AML-193 (cell line): ENCODE results near the gene PNO1.

ENCODE experiments used
- DNase-seq, 2 experiments: peaks; one replicate each; lab custom pipeline; 2025; lab: John Stamatoyannopoulos, UW

PNO1 gene

GRCh38 chr2:68195096-68195495 lies 37.4 kb downstream of the PNO1 start:
- no peak for DNase-seq

- no peak for DNase-seq
Measured at GRCh38 chr2:68196120-68196716, 38.5 kb downstream of the PNO1 start.

GRCh38 chr2:68200157-68200787 lies 42.6 kb downstream of the PNO1 start:
- DNase-seq, result no peak

- no peak for DNase-seq
Measured at GRCh38 chr2:68203587-68203986, 45.9 kb downstream of the PNO1 start.

- peak; percentile 27 to 36 for DNase-seq
Measured at GRCh38 chr2:68206793-68207192, 49.1 kb downstream of the PNO1 start.

GRCh38 chr2:68214381-68214780 lies 56.7 kb downstream of the PNO1 start:
- DNase-seq, result no peak

GRCh38 chr2:68216454-68217310 lies 59.0 kb downstream of the PNO1 start:
- no peak for DNase-seq

GRCh38 chr2:68217729-68218128 lies 60.0 kb downstream of the PNO1 start:
- DNase-seq, result no peak

GRCh38 chr2:68218343-68218901 lies 60.7 kb downstream of the PNO1 start:
- no peak for DNase-seq

GRCh38 chr2:68222287-68222686 lies 64.6 kb downstream of the PNO1 start:
- DNase-seq, result no peak

GRCh38 chr2:68223419-68223818 lies 65.7 kb downstream of the PNO1 start:
- no peak for DNase-seq

GRCh38 chr2:68225119-68225632 lies 67.5 kb downstream of the PNO1 start:
- peak; percentile 30 to 48 for DNase-seq
